Esophagus squamous epithelium (tissue), 4 donors: Measurements from ENCODE around the gene SPECC1.

Experiments
- CTCF ChIP-seq, 6 experiments: fragments of 450-650 bp in 4 of 6; fragments of 200-600 bp in 2 of 6; sonication (generic) in 2 of 6; IDR thresholded peaks; one replicate each; pipeline ENCODE4 v1.5.1; 2016 to 2019; ENCODE audit warnings: antibody characterized with exemption in 6 of 6, mild to moderate bottlenecking in 4 of 6, moderate library complexity in 4 of 6
- POLR2A ChIP-seq, 4 donors: fragments of 450-650 bp; IDR thresholded peaks; one replicate each; pipeline ENCODE4 v1.6.1; 2017; ENCODE audit warnings: antibody characterized with exemption in 4 of 4, mild to moderate bottlenecking in 4 of 4, moderate library complexity in 3 of 4

- TF ChIP-seq POLR2A (IDR thresholded peaks at IDR 0.05) (no peak), CTCF (IDR thresholded peaks at IDR 0.05) (no peak)
Measured at GRCh38 chr17:20241855-20242254, 232.7 kb downstream of the SPECC1 start.
